ENCODE data around the gene CCNQ.
"Not testable (repeated sequence)": the region's sequence is repeated elsewhere in the genome, so short reads cannot be mapped to it uniquely, and the experiment has no call there.

Gene CCNQ

GRCh38 chrX:153621949-153622598, 23.1 kb upstream of the CCNQ start:
- DNase-seq, result no peak

GRCh38 chrX:153620576-153620975, 21.6 kb upstream of the CCNQ start:
- no peak for DNase-seq

GRCh38 chrX:153614818-153615217, 15.9 kb upstream of the CCNQ start:
- DNase-seq, result no peak

- no peak for DNase-seq
These were observed 13.5 kb upstream of the CCNQ start for GRCh38 chrX:153612413-153612812.

GRCh38 chrX:153611298-153612095, 12.6 kb upstream of the CCNQ start:
- no peak for DNase-seq

- DNase-seq, result no peak
These were observed 11.9 kb upstream of the CCNQ start for GRCh38 chrX:153610836-153611213.

- peak; percentile 71 for DNase-seq
These were observed 11.2 kb upstream of the CCNQ start for GRCh38 chrX:153609917-153610835.

- no peak for DNase-seq
These were observed 9.9 kb upstream of the CCNQ start for GRCh38 chrX:153608806-153609205.

- no peak for DNase-seq
These were observed 9.4 kb upstream of the CCNQ start for GRCh38 chrX:153608376-153608775.

- DNase-seq, result no peak
These were observed 7.6 kb upstream of the CCNQ start for GRCh38 chrX:153606503-153606902.

GRCh38 chrX:153604666-153605380, 5.9 kb upstream of the CCNQ start:
- not testable (repeated sequence) for DNase-seq

GRCh38 chrX:153603131-153603656, 4.3 kb upstream of the CCNQ start:
- no peak for DNase-seq

- DNase-seq, result no peak
These were observed 3.7 kb upstream of the CCNQ start for GRCh38 chrX:153602601-153603000.

GRCh38 chrX:153601511-153602110, 2.7 kb upstream of the CCNQ start:
- DNase-seq, result no peak

- no peak for DNase-seq
These were observed 2.0 kb upstream of the CCNQ start for GRCh38 chrX:153600921-153601320.

GRCh38 chrX:153600032-153600373, 1.1 kb upstream of the CCNQ start:
- no peak for DNase-seq

- peak; percentile 94 for DNase-seq
These were observed 473 bp upstream of the CCNQ start for GRCh38 chrX:153599192-153600031.

GRCh38 chrX:153596981-153597750, 1.8 kb downstream of the CCNQ start:
- no peak for DNase-seq

GRCh38 chrX:153595859-153596857, 2.8 kb downstream of the CCNQ start:
- no peak for DNase-seq

All from NCI-H1436 (cell line).